HepG2 (cell line): ENCODE results near the gene FBLL1. TPM values are rescaled to one million over a fixed set of nuclear protein-coding genes. Genes with fewer than 3 reads are reported as not detected.
A peak's percentile ranks its signal among the peaks of the same experiment; 100 is the strongest.

Experiments used
- ATAC-seq: fragments of 200-7000 bp; cut with Tn5 transposase; 3 replicates; pipeline ENCODE4 v1.9.1; 2020; ENCODE audit warnings: mild to moderate bottlenecking, moderate library complexity
- BruUV-seq: library from RNA; stranded (reverse); fragments of 400-500 nt; replicated peaks from 2 replicates; lab custom pipeline; 2021; lab: Mats Ljungman, UMichigan
- CTCF ChIA-PET: fragments of 300-600 bp; formaldehyde crosslinking; extraction: SDS; loops from one replicate; lab custom pipeline; 2021; ENCODE audit warnings: low total read pairs, inconsistent platforms, low intra/inter-chr PET ratio; lab: Yijun Ruan, JAX
- POLR2A ChIA-PET: fragments of 350-600 bp; sonication (Branson Sonifier 250); formaldehyde crosslinking; loops from one replicate; lab custom pipeline; 2020; ENCODE audit warnings: antibody characterized with exemption, inconsistent platforms; lab: Yijun Ruan, JAX
- DNase-seq: peaks from one replicate; pipeline ENCODE4 v3.0.0-alpha.2; 2015; ENCODE audit warnings: low spot score
- FAIRE-seq: peaks from 3 replicates; lab custom pipeline; 2011; peaks lifted over from hg19 to GRCh38; lab: Jason Lieb, UNC
- H2AFZ ChIP-seq: one replicate; pipeline ENCODE4 v1.6.1; 2011; ENCODE audit warnings: low read length, inconsistent platforms
- H3K27ac ChIP-seq: fragments of 300-600 bp; 3 replicates; pipeline ENCODE4 v1.8.0; 2011; ENCODE audit warnings: mixed run types, mild to moderate bottlenecking, mixed read lengths, low read length, inconsistent platforms; ENCODE audit not compliant: insufficient read depth; ENCODE audit errors: extremely low read length
- H3K27me3 ChIP-seq, 2 experiments: fragments of 200-600 bp in 1 of 2; 2 replicates in 1 of 2; 3 replicates in 1 of 2; pipeline versions ENCODE4 v1.6.0 to v1.8.0; 2011; ENCODE audit warnings: low read length in 2 of 2, mild to moderate bottlenecking in 2 of 2, moderate library complexity in 2 of 2, inconsistent platforms in 1 of 2; ENCODE audit not compliant: insufficient read depth in 2 of 2, control insufficient read depth in 1 of 2
- H3K36me3 ChIP-seq, 2 experiments: fragments of 200-600 bp in 1 of 2; replicated peaks in 1 of 2; 2 replicates in 1 of 2; 3 replicates in 1 of 2; pipeline versions ENCODE4 v1.5.1 to v1.8.0; 2011; ENCODE audit warnings: low read length in 2 of 2, inconsistent platforms in 1 of 2; ENCODE audit not compliant: insufficient read depth in 2 of 2, control insufficient read depth in 1 of 2
- H3K4me1 ChIP-seq: 2 replicates; pipeline ENCODE4 v1.5.1; 2012; ENCODE audit warnings: low read length, inconsistent platforms; ENCODE audit not compliant: insufficient read depth
- H3K4me2 ChIP-seq: 2 replicates; pipeline ENCODE4 v1.6.0; 2011; ENCODE audit warnings: low read depth, low read length, inconsistent platforms
- H3K4me3 ChIP-seq, 3 experiments: fragments of 200-600 bp in 1 of 3; sonication (generic), shearing (Covaris generic) in 1 of 3; replicated peaks in 1 of 3; 2 replicates each; pipeline ENCODE4 v1.5.1; 2011 to 2016; ENCODE audit warnings: low read length in 3 of 3, inconsistent platforms in 2 of 3, low read depth in 2 of 3, mild to moderate bottlenecking in 2 of 3, control low read depth in 1 of 3, mixed read lengths in 1 of 3; ENCODE audit not compliant: insufficient read depth in 1 of 3
- H3K79me2 ChIP-seq: one replicate; pipeline ENCODE4 v1.6.1; 2011; ENCODE audit warnings: low read length, inconsistent platforms; ENCODE audit not compliant: insufficient read depth
- H3K9ac ChIP-seq: 2 replicates; pipeline ENCODE4 v1.6.0; 2011; ENCODE audit warnings: mild to moderate bottlenecking, low read depth, low read length, inconsistent platforms; ENCODE audit not compliant: insufficient read depth
- H3K9me3 ChIP-seq: 2 replicates; pipeline ENCODE4 v1.5.1; 2012; ENCODE audit warnings: mild to moderate bottlenecking, low read length
- H4K20me1 ChIP-seq: 2 replicates; pipeline ENCODE4 v1.6.0; 2011; ENCODE audit warnings: inconsistent platforms, mild to moderate bottlenecking, low read length, moderate library complexity; ENCODE audit not compliant: insufficient read depth
- HDAC2 ChIP-seq: sonication (generic); formaldehyde crosslinking; IDR thresholded peaks from 2 replicates; pipeline ENCODE4 v1.4.0; 2020; ENCODE audit warnings: missing genetic modification reagents
- MED13 ChIP-seq: sonication (generic); formaldehyde crosslinking; IDR thresholded peaks from 2 replicates; pipeline ENCODE4 v1.5.0; 2020; ENCODE audit warnings: missing genetic modification reagents
- NFYC ChIP-seq: IDR thresholded peaks from 2 replicates; pipeline ENCODE4 v1.6.1; 2016; ENCODE audit warnings: missing genetic modification reagents, missing compliant biosample characterization
- TCF12 ChIP-seq, 2 experiments: fragments of 450-650 bp in 1 of 2; sonication (generic) in 1 of 2; formaldehyde crosslinking in 1 of 2; IDR thresholded peaks; 2 replicates each; pipeline versions ENCODE4 v1.6.1 to v1.8.0; 2017 to 2022; ENCODE audit warnings: antibody characterized with exemption in 1 of 2, mild to moderate bottlenecking in 1 of 2, missing genetic modification reagents in 1 of 2, moderate library complexity in 1 of 2
- ZNF12 ChIP-seq: sonication (generic); formaldehyde crosslinking; IDR thresholded peaks from 2 replicates; pipeline ENCODE4 v1.5.0; 2020; ENCODE audit warnings: missing genetic modification reagents
- ZNF251 ChIP-seq: sonication (generic); formaldehyde crosslinking; IDR thresholded peaks from 2 replicates; pipeline ENCODE4 v1.9.0; 2021; ENCODE audit warnings: mild to moderate bottlenecking, missing genetic modification reagents
- ZNF431 ChIP-seq: sonication (generic); formaldehyde crosslinking; IDR thresholded peaks from 2 replicates; pipeline ENCODE4 v1.9.0; 2022; ENCODE audit warnings: missing genetic modification reagents, low read depth, mild to moderate bottlenecking, borderline replicate concordance
- ZNF674 ChIP-seq: sonication (generic); formaldehyde crosslinking; IDR thresholded peaks from 2 replicates; pipeline ENCODE4 v1.5.0; 2020; ENCODE audit warnings: low read depth, mild to moderate bottlenecking, missing genetic modification reagents
- ZSCAN29 ChIP-seq: sonication (generic); formaldehyde crosslinking; conservative IDR thresholded peaks from 2 replicates; pipeline ENCODE4 v1.4.0; 2020; ENCODE audit warnings: mild to moderate bottlenecking, missing genetic modification reagents
- WGBS: methylation state at CpG from one replicate; pipeline ENCODE4 v1.1.6; 2017; ENCODE audit warnings: low lambda C conversion rate; 5-methylcytosine and 5-hydroxymethylcytosine counted together
- in situ Hi-C: cut with HindIII; loops from 2 replicates; pipeline ENCODE4 v1.10.0; 2017; ENCODE audit warnings: low pct_unique_long_range_greater_than_20kb; ENCODE audit not compliant: extremely low pct_ligation_motif_present
- intact Hi-C: fragments of 100-400 bp; cut with micrococcal nuclease; formaldehyde crosslinking; loops from one replicate; pipeline ENCODE4 v1.10.0; 2022; ENCODE audit not compliant: unreplicated experiment
- polyA plus RNA-seq, 8 experiments: library from polyadenylated mRNA; depleted of rRNA in 3 of 8; stranded (reverse) in 7 of 8; unstranded in 1 of 8; fragments of >200 nt; fragmentation: Illumina TruSeq in 4 of 8; extraction: Trizol in 4 of 8; gene quantifications; 2 replicates each; pipeline versions ENCODE4 v1.2.1 to v1.2.3, GENCODE V29; 2011 to 2016; ENCODE audit warnings: low read depth in 4 of 8, missing spikeins in 1 of 8, mixed read lengths in 1 of 8; ENCODE audit not compliant: insufficient read depth in 1 of 8
- total RNA-seq, 5 experiments: library from RNA; depleted of rRNA; stranded (reverse); fragments of >200 nt; fragmentation: Illumina TruSeq; extraction: Trizol; gene quantifications; 2 replicates each; pipeline ENCODE4 v1.2.3, GENCODE V29; 2016; ENCODE audit warnings: low read depth in 1 of 5
- TF ChIP-seq, protein P1 (sequence below), 2 experiments: sonication (generic) in 1 of 2; formaldehyde crosslinking in 1 of 2; IDR thresholded peaks; 2 replicates each; pipeline versions ENCODE4 v1.5.1 to v1.6.1; 2011 to 2020; ENCODE audit warnings: borderline replicate concordance in 1 of 2, low read depth in 1 of 2, low read length in 1 of 2, mild to moderate bottlenecking in 1 of 2, missing genetic modification reagents in 1 of 2, moderate library complexity in 1 of 2
- TF ChIP-seq, protein P2 (sequence below): sonication (generic); formaldehyde crosslinking; IDR thresholded peaks from 2 replicates; pipeline ENCODE4 v1.4.0; 2020; ENCODE audit warnings: mild to moderate bottlenecking, missing genetic modification reagents

Gene FBLL1
- total and polyA plus RNA-seq, 2 of the 13 experiments (the other 11 are each of a cell fraction or from before 2014, with no cell fraction given) = 0.17 to 0.18 TPM

DNA sequence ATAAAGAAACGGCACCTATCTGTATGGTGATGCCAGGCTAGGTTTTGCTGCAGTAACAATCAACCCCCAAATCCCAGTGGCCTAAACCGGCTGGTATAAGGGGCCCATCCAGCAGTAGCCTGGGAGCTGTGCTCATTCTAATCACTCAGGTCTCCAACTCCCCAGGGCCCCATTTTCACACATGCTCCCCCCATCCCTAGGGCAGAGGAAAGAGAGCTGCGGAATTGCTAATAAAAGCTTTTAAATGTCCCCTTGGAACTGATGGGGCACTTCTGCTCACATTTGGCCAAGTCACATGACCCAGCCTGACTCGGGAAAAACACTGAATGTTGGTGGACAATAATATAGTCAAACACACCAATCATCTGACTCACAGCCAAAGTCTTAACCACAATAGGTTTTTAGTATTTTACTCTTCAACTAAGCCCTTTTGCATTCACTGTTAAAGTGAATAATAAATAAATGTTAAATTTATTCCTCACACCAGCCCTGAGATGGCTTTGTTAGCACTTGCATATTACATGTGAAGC, 1.6 kb downstream of the FBLL1 start:
- Histone ChIP-seq H4K20me1 (no peaks in the 10 kb centered on the region), H3K27me3 (peaks cover 0 to 15% of the 10 kb centered on the region in 2 experiments; a peak in 4 of 5 replicates), H3K4me3 (no peak overlapping the region), H3K4me2 (no peak overlapping the region), H3K27ac (no peak overlapping the region), H3K9ac (no peak overlapping the region), H2AFZ (no peak overlapping the region), H3K9me3 (no peaks in the 10 kb centered on the region), H3K4me1 (peaks cover 17% of the 10 kb centered on the region), H3K36me3 (no peaks in the 10 kb centered on the region), H3K79me2 (no peaks in the 10 kb centered on the region)
- no TSS peak for BruUV-seq
- TF ChIP-seq ZSCAN29 (CRISPR knock-in tag) = no peak
- peak; percentile 40; the same call in 1 of the 2 replicates for TF ChIP-seq ZNF12 (CRISPR knock-in tag)
- POLR2A ChIA-PET = no interaction called here
- DNase-seq (no peak), FAIRE-seq (no peak), ATAC-seq (no peak)
- in situ Hi-C loops = no loop called here
- 49% methylated on average over 4 of the region's 4 CpGs for WGBS
- intact Hi-C loops = no loop called here
- CTCF ChIA-PET = no interaction called here

DNA sequence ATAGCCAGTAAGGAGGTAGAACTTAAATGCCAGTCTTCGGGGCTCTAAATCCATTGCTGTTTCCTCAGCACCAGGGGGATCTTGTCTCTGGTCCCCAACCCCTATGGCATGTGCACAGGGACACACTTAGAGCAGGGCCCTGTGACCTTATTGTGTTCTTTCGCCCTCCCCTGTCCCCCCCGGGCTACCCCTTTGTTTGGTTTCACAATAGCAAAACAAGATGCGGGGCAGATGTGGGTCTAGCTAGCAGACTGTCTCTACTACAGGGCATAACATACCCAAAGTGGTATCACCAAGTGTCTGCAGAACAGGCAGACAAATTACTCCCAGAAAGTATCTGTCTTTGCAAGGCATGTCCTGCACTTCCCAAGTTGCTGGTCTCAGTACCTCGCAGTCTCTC, 2.1 kb downstream of the FBLL1 start:
- no peaks in the 10 kb centered on the region for H3K9me3 ChIP-seq
- H3K4me1 ChIP-seq = peaks cover 12% of the 10 kb centered on the region
- DNase-seq (no peak), FAIRE-seq (no peak), ATAC-seq (no peak)
- in situ Hi-C loops (no loop called here), intact Hi-C loops (no loop called here)
- no peak overlapping the region for H3K4me3 ChIP-seq
- no peak overlapping the region for H2AFZ ChIP-seq
- no peak overlapping the region for H3K4me2 ChIP-seq
- no TSS peak for BruUV-seq
- H3K36me3 ChIP-seq = no peaks in the 10 kb centered on the region
- ChIA-PET POLR2A (no interaction called here), CTCF (no interaction called here)
- H3K27me3 ChIP-seq = peaks cover 0 to 15% of the 10 kb centered on the region in 2 experiments; a peak in 4 of 5 replicates
- H3K79me2 ChIP-seq = no peaks in the 10 kb centered on the region
- no peaks in the 10 kb centered on the region for H4K20me1 ChIP-seq
- WGBS = 44% methylated on average over 5 of the region's 5 CpGs
- H3K27ac ChIP-seq = no peak overlapping the region
- H3K9ac ChIP-seq = no peak overlapping the region
- no peak for TF ChIP-seq NFYC (CRISPR knock-in tag)
- no peak for TF ChIP-seq ZNF674 (CRISPR knock-in tag)
- no peak for TF ChIP-seq ZNF431
- no peak for TF ChIP-seq HDAC2 (CRISPR knock-in tag)
- TF ChIP-seq, protein P1, sequence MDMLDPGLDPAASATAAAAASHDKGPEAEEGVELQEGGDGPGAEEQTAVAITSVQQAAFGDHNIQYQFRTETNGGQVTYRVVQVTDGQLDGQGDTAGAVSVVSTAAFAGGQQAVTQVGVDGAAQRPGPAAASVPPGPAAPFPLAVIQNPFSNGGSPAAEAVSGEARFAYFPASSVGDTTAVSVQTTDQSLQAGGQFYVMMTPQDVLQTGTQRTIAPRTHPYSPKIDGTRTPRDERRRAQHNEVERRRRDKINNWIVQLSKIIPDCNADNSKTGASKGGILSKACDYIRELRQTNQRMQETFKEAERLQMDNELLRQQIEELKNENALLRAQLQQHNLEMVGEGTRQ (IDR thresholded peaks at IDR 0.05; ENCODE audit: low read depth, low read length) = no peak
- TF ChIP-seq, protein P1 (CRISPR knock-in tag; IDR thresholded peaks at IDR 0.05; ENCODE audit: borderline replicate concordance) = no peak
- TF ChIP-seq ZNF251 (CRISPR knock-in tag) = no peak
- no peak for TF ChIP-seq TCF12 (IDR thresholded peaks at IDR 0.05)
- no peak for TF ChIP-seq TCF12 (CRISPR knock-in tag; IDR thresholded peaks at IDR 0.05)
- TF ChIP-seq, protein P2, sequence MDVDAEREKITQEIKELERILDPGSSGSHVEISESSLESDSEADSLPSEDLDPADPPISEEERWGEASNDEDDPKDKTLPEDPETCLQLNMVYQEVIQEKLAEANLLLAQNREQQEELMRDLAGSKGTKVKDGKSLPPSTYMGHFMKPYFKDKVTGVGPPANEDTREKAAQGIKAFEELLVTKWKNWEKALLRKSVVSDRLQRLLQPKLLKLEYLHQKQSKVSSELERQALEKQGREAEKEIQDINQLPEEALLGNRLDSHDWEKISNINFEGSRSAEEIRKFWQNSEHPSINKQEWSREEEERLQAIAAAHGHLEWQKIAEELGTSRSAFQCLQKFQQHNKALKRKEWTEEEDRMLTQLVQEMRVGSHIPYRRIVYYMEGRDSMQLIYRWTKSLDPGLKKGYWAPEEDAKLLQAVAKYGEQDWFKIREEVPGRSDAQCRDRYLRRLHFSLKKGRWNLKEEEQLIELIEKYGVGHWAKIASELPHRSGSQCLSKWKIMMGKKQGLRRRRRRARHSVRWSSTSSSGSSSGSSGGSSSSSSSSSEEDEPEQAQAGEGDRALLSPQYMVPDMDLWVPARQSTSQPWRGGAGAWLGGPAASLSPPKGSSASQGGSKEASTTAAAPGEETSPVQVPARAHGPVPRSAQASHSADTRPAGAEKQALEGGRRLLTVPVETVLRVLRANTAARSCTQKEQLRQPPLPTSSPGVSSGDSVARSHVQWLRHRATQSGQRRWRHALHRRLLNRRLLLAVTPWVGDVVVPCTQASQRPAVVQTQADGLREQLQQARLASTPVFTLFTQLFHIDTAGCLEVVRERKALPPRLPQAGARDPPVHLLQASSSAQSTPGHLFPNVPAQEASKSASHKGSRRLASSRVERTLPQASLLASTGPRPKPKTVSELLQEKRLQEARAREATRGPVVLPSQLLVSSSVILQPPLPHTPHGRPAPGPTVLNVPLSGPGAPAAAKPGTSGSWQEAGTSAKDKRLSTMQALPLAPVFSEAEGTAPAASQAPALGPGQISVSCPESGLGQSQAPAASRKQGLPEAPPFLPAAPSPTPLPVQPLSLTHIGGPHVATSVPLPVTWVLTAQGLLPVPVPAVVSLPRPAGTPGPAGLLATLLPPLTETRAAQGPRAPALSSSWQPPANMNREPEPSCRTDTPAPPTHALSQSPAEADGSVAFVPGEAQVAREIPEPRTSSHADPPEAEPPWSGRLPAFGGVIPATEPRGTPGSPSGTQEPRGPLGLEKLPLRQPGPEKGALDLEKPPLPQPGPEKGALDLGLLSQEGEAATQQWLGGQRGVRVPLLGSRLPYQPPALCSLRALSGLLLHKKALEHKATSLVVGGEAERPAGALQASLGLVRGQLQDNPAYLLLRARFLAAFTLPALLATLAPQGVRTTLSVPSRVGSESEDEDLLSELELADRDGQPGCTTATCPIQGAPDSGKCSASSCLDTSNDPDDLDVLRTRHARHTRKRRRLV = no peak
- TF ChIP-seq MED13 (CRISPR knock-in tag) = no peak
